ENCODE results near the gene ANAPC7. TPM values are rescaled to one million over a fixed set of nuclear protein-coding genes. Genes with fewer than 3 reads are reported as not detected.

The ANAPC7 gene
- total RNA-seq, 1 experiment from 2014 or later = 50.9 TPM

Other genes with a start within 250 kb of the ANAPC7 start
- 50.5 and 74.7 TPM in 2 replicates for gene ATP2A2, start 122.5 kb downstream of the ANAPC7 start, total RNA-seq (2014; rRNA removed; shearing (Covaris generic))
- gene ARPC3, start 46.6 kb upstream of the ANAPC7 start, total RNA-seq (2014; rRNA removed; shearing (Covaris generic)) = 970 and 1,154 TPM in 2 replicates
- gene GPN3, start 64.5 kb upstream of the ANAPC7 start, total RNA-seq (2014; rRNA removed; shearing (Covaris generic)) = 37.0 and 50.3 TPM in 2 replicates
- gene FAM216A, start 65.1 kb upstream of the ANAPC7 start, total RNA-seq (2014; rRNA removed; shearing (Covaris generic)) = 18.0 TPM in 2 replicates
- 63.3 and 92.9 TPM in 2 replicates for gene VPS29, start 98.4 kb upstream of the ANAPC7 start, total RNA-seq (2014; rRNA removed; shearing (Covaris generic))
- 0.21 and 0.53 TPM in 2 replicates for gene RAD9B, start 98.6 kb upstream of the ANAPC7 start, total RNA-seq (2014; rRNA removed; shearing (Covaris generic))
- 3.6 and 3.7 TPM in 2 replicates for gene PPTC7, start 179.6 kb upstream of the ANAPC7 start, total RNA-seq (2014; rRNA removed; shearing (Covaris generic))
- gene TCTN1, start 210.4 kb upstream of the ANAPC7 start, total RNA-seq (2014; rRNA removed; shearing (Covaris generic)) = 50.1 and 62.3 TPM in 2 replicates

All from H4 (cell line).